Fibroblast of lung (primary cell): ENCODE measurements around the gene MIER2. TPM values are rescaled to one million over a fixed set of nuclear protein-coding genes. Genes with fewer than 3 reads are reported as not detected.

Source experiments
- DNase-seq, 2 donors: peaks; one replicate each; pipeline versions ENCODE4 v3.0.0 to v3.0.0-alpha.2; 2010; ENCODE audit warnings: low read depth in 2 of 2
- H2AFZ ChIP-seq: 2 replicates; pipeline ENCODE4 v1.5.1; 2012; ENCODE audit warnings: low read length, control low read depth, inconsistent platforms
- H3K27ac ChIP-seq: 2 replicates; pipeline ENCODE4 v1.5.1; 2011; ENCODE audit warnings: low read length, control low read depth; ENCODE audit not compliant: insufficient read depth
- H3K27me3 ChIP-seq: 2 replicates; pipeline ENCODE4 v1.5.1; 2011; ENCODE audit warnings: mild to moderate bottlenecking, low read length; ENCODE audit not compliant: control insufficient read depth, insufficient read depth
- H3K36me3 ChIP-seq: 2 replicates; pipeline ENCODE4 v1.5.1; 2011; ENCODE audit warnings: low read length; ENCODE audit not compliant: control insufficient read depth, insufficient read depth
- H3K4me1 ChIP-seq: 2 replicates; pipeline ENCODE4 v1.5.1; 2011; ENCODE audit warnings: low read length; ENCODE audit not compliant: control insufficient read depth, insufficient read depth; ENCODE audit errors: extremely low read depth
- H3K4me2 ChIP-seq: 2 replicates; pipeline ENCODE4 v1.5.1; 2011; ENCODE audit warnings: low read length, control low read depth; ENCODE audit not compliant: insufficient read depth; ENCODE audit errors: extremely low read depth
- H3K4me3 ChIP-seq, 4 experiments: fragments of 200-600 bp in 1 of 4; sonication (generic) in 1 of 4; replicated peaks in 1 of 4; 2 replicates each; pipeline ENCODE4 v1.5.1; 2011 to 2016; ENCODE audit warnings: low read length in 4 of 4, low read depth in 3 of 4, mild to moderate bottlenecking in 3 of 4, control low read depth in 2 of 4, inconsistent platforms in 1 of 4, mixed read lengths in 1 of 4; ENCODE audit not compliant: insufficient read depth in 1 of 4; ENCODE audit errors: control extremely low read depth in 1 of 4
- H3K79me2 ChIP-seq: 2 replicates; pipeline ENCODE4 v1.5.1; 2012; ENCODE audit warnings: mild to moderate bottlenecking, low read length, inconsistent platforms; ENCODE audit not compliant: control insufficient read depth, insufficient read depth
- H3K9ac ChIP-seq: 2 replicates; pipeline ENCODE4 v1.5.1; 2011; ENCODE audit warnings: mild to moderate bottlenecking, low read length, control low read depth; ENCODE audit not compliant: insufficient read depth
- H3K9me3 ChIP-seq: 2 replicates; pipeline ENCODE4 v1.5.1; 2012; ENCODE audit warnings: low read depth, low read length; ENCODE audit not compliant: control insufficient read depth, insufficient read depth
- H4K20me1 ChIP-seq: 2 replicates; pipeline ENCODE4 v1.5.1; 2011; ENCODE audit warnings: low read length; ENCODE audit not compliant: control insufficient read depth, insufficient read depth; ENCODE audit errors: extremely low read depth
- CTCF ChIP-seq, 2 donors: IDR thresholded peaks in 1 of 2; conservative IDR thresholded peaks in 1 of 2; 1 replicate in 1 of 2; 2 replicates in 1 of 2; pipeline ENCODE4 v1.5.1; 2011 to 2012; ENCODE audit warnings: low read length in 2 of 2, control low read depth in 1 of 2, inconsistent platforms in 1 of 2, low read depth in 1 of 2, mild to moderate bottlenecking in 1 of 2
- EZH2 ChIP-seq: IDR thresholded peaks from 2 replicates; pipeline ENCODE4 v1.5.1; 2012; ENCODE audit warnings: low read length, control low read depth, mild to moderate bottlenecking; ENCODE audit errors: missing control alignments
- polyA plus RNA-seq, 2 donors: library from polyadenylated mRNA; depleted of rRNA in 1 of 2; stranded (reverse) in 1 of 2; unstranded in 1 of 2; fragments of >200 nt; gene quantifications; 2 replicates each; pipeline ENCODE4 v1.2.1, GENCODE V29; 2011 to 2012; ENCODE audit warnings: missing spikeins in 1 of 2
- total RNA-seq: library from RNA; depleted of rRNA; stranded (reverse); fragments of >200 nt; gene quantifications from 2 replicates; pipeline ENCODE4 v1.2.1, GENCODE V29; 2014

MIER2 gene
- total and polyA plus RNA-seq, 2 donors (not counting 1 experiment from before 2014, with no cell fraction given), result 13.7 to 20.6 TPM

GRCh38 chr19:379796-380195, 35.2 kb upstream of the MIER2 start:
- TF ChIP-seq CTCF (conservative IDR thresholded peaks at IDR 0.05 in 1 of 2, IDR thresholded peaks at IDR 0.05 in 1 of 2; ENCODE audit: low read depth in 1 of 2, low read length in 2 of 2), result no peak
- no peak for TF ChIP-seq EZH2
- H3K4me1 ChIP-seq, result no peaks in the 10 kb centered on the region
- H3K9me3 ChIP-seq, result no peaks in the 10 kb centered on the region
- no peak overlapping the region for H2AFZ ChIP-seq
- no peak overlapping the region for H3K4me3 ChIP-seq
- no peak overlapping the region for H3K9ac ChIP-seq
- DNase-seq, result no peak
- no peaks in the 10 kb centered on the region for H3K36me3 ChIP-seq
- peaks cover under 1% of the 10 kb centered on the region for H3K27me3 ChIP-seq
- H3K79me2 ChIP-seq, result no peaks in the 10 kb centered on the region
- H3K27ac ChIP-seq, result no peak overlapping the region
- no peaks in the 10 kb centered on the region for H4K20me1 ChIP-seq
- H3K4me2 ChIP-seq, result no peak overlapping the region

- no peak for TF ChIP-seq CTCF (conservative IDR thresholded peaks at IDR 0.05 in 1 of 2, IDR thresholded peaks at IDR 0.05 in 1 of 2; ENCODE audit: low read depth in 1 of 2, low read length in 2 of 2)
- no peak for TF ChIP-seq EZH2
- Histone ChIP-seq H3K4me1 (no peaks in the 10 kb centered on the region), H2AFZ (no peak overlapping the region), H3K36me3 (no peaks in the 10 kb centered on the region), H3K79me2 (no peaks in the 10 kb centered on the region), H3K4me3 (no peak overlapping the region), H3K4me2 (no peak overlapping the region), H3K9ac (no peak overlapping the region), H4K20me1 (no peaks in the 10 kb centered on the region), H3K27me3 (peaks cover 10% of the 10 kb centered on the region), H3K9me3 (no peaks in the 10 kb centered on the region), H3K27ac (no peak overlapping the region)
- DNase-seq, result no peak
Measured at GRCh38 chr19:378706-379105, 34.1 kb upstream of the MIER2 start.

- H3K79me2 ChIP-seq, result no peaks in the 10 kb centered on the region
- no peak overlapping the region for H3K9ac ChIP-seq
- H3K4me1 ChIP-seq, result no peaks in the 10 kb centered on the region
- H4K20me1 ChIP-seq, result no peaks in the 10 kb centered on the region
- peaks cover 16% of the 10 kb centered on the region for H3K27me3 ChIP-seq
- DNase-seq, result no peak
- no peak overlapping the region for H3K27ac ChIP-seq
- no peaks in the 10 kb centered on the region for H3K9me3 ChIP-seq
- TF ChIP-seq CTCF (conservative IDR thresholded peaks at IDR 0.05 in 1 of 2, IDR thresholded peaks at IDR 0.05 in 1 of 2; ENCODE audit: low read depth in 1 of 2, low read length in 2 of 2), result no peak
- TF ChIP-seq EZH2, result no peak
- no peak overlapping the region for H3K4me3 ChIP-seq
- H3K4me2 ChIP-seq, result no peak overlapping the region
- H2AFZ ChIP-seq, result no peak overlapping the region
- no peaks in the 10 kb centered on the region for H3K36me3 ChIP-seq
Measured at GRCh38 chr19:377801-378581, 33.4 kb upstream of the MIER2 start.
